NB4 (cell line): ENCODE measurements around the gene LYST.

Experiments used
- POLR2A ChIP-seq: IDR thresholded peaks from 2 replicates; pipeline ENCODE4 v1.6.1; 2011; ENCODE audit warnings: mild to moderate bottlenecking; ENCODE audit not compliant: insufficient read length; ENCODE audit errors: extremely low read depth
- TF ChIP-seq, protein P1 (sequence below): IDR thresholded peaks from one replicate; pipeline ENCODE4 v1.5.1; 2012; ENCODE audit warnings: low read depth, low read length
- TF ChIP-seq, protein P2 (sequence below): IDR thresholded peaks from 2 replicates; pipeline ENCODE4 v1.6.1; 2011; ENCODE audit warnings: low read depth, low read length

DNA sequence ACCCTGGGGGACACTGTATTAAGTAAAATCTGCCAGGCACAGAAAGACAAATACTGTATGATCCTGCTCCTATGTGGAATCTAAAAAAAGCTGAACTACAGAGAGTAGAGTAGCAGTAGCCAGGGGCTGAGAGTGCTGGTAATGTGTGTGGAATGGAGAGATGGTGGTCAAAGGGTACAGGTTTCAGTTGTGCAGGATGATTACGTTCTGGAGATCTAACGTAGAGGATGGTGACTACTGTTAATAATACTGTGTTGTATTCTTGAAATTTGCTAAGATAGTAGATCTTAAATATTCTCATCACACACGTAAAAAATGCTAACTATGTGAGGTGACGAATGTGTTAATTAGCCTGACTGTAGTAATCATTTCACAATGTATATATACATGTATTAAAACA lies 177.3 kb downstream of the LYST start:
- TF ChIP-seq, protein P1, sequence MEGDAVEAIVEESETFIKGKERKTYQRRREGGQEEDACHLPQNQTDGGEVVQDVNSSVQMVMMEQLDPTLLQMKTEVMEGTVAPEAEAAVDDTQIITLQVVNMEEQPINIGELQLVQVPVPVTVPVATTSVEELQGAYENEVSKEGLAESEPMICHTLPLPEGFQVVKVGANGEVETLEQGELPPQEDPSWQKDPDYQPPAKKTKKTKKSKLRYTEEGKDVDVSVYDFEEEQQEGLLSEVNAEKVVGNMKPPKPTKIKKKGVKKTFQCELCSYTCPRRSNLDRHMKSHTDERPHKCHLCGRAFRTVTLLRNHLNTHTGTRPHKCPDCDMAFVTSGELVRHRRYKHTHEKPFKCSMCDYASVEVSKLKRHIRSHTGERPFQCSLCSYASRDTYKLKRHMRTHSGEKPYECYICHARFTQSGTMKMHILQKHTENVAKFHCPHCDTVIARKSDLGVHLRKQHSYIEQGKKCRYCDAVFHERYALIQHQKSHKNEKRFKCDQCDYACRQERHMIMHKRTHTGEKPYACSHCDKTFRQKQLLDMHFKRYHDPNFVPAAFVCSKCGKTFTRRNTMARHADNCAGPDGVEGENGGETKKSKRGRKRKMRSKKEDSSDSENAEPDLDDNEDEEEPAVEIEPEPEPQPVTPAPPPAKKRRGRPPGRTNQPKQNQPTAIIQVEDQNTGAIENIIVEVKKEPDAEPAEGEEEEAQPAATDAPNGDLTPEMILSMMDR, result no peak
- no peak for TF ChIP-seq POLR2A
- TF ChIP-seq, protein P2, sequence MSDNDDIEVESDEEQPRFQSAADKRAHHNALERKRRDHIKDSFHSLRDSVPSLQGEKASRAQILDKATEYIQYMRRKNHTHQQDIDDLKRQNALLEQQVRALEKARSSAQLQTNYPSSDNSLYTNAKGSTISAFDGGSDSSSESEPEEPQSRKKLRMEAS, result no peak
